AG04449 (cell line): ENCODE measurements around the gene GALM.
"Not testable (repeated sequence)": the region's sequence is repeated elsewhere in the genome, so short reads cannot be mapped to it uniquely, and the experiment has no call there.

Source experiments
- CTCF ChIA-PET: fragments of 350-600 bp; formaldehyde crosslinking; extraction: SDS; loops from one replicate; lab custom pipeline; 2021; ENCODE audit warnings: antibody characterized with exemption; lab: Yijun Ruan, JAX
- POLR2A ChIA-PET: fragments of 400-600, 350-600 bp; formaldehyde crosslinking; extraction: SDS; loops from one replicate; lab custom pipeline; 2020; ENCODE audit warnings: antibody characterized with exemption, inconsistent platforms; lab: Yijun Ruan, JAX
- DNase-seq: peaks from one replicate; pipeline ENCODE4 v3.0.0-alpha.2; 2010; ENCODE audit warnings: low read depth, low spot score
- H3K4me3 ChIP-seq: 2 replicates; pipeline ENCODE4 v1.5.1; 2011; ENCODE audit warnings: low read depth, mild to moderate bottlenecking, control low read depth, low read length
- TF ChIP-seq, protein P1 (sequence below): IDR thresholded peaks from one replicate; pipeline ENCODE4 v1.5.1; 2011; ENCODE audit warnings: mild to moderate bottlenecking, moderate library complexity, low read length, control low read depth, inconsistent platforms; ENCODE audit not compliant: insufficient read depth; ENCODE audit errors: missing control alignments

Gene GALM

DNA sequence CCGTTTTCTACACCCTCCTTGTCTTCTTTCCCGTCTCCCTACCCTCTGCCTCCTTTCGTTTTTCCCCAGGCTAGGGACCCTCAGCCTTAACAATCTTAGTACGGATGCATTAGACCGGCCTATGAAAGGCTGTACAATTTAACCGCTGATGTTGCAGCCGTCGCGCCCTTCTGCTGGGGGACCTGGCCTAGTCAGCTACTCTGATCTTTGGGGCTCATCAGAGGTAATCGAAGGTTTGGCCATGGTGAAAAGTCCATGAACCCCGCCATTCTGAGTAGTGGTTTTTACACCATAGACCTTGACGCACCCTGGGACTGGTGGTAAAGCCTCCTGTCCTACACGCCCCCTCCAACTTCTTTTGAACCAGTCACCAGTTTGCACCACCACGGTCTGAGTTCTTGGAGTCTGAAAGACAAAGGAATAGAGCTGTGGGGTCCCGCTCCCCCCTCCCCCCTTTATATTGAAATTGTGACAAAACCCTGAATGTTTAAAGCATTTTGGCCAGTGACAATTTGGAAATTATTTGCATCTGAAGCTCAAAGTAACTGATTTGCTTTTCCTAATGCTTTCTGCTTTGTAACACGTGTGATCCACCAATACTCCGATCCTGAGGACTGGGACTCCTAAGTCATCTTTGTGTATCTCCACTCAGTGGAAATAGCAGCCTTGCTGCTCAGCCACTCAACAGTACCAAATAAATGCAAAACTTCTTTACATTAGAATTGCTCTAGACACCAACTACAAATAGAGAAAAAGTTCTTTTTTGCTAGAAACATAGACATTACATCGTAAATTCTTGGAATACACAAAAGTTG is 85.9 kb downstream of the GALM start:
- DNase-seq = no peak
- ChIA-PET POLR2A (interaction anchor here (0.5 to 2.0 kb wide), 79 partner anchors 8 to 1667 kb away, joined by 3 to 46 read pairs (median 4); partner anchors contain the start of genes ATL2, CEBPZOS, DHX57 and GALM), CTCF (interaction anchor here (0.9 to 1.7 kb wide), 5 partner anchors 8 to 147 kb away, joined by 3 to 7 read pairs (median 3); no protein-coding TSS in a partner anchor)
- peak overlapping the region; percentile 59 for H3K4me3 ChIP-seq
- TF ChIP-seq, protein P1, sequence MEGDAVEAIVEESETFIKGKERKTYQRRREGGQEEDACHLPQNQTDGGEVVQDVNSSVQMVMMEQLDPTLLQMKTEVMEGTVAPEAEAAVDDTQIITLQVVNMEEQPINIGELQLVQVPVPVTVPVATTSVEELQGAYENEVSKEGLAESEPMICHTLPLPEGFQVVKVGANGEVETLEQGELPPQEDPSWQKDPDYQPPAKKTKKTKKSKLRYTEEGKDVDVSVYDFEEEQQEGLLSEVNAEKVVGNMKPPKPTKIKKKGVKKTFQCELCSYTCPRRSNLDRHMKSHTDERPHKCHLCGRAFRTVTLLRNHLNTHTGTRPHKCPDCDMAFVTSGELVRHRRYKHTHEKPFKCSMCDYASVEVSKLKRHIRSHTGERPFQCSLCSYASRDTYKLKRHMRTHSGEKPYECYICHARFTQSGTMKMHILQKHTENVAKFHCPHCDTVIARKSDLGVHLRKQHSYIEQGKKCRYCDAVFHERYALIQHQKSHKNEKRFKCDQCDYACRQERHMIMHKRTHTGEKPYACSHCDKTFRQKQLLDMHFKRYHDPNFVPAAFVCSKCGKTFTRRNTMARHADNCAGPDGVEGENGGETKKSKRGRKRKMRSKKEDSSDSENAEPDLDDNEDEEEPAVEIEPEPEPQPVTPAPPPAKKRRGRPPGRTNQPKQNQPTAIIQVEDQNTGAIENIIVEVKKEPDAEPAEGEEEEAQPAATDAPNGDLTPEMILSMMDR = no peak

DNA sequence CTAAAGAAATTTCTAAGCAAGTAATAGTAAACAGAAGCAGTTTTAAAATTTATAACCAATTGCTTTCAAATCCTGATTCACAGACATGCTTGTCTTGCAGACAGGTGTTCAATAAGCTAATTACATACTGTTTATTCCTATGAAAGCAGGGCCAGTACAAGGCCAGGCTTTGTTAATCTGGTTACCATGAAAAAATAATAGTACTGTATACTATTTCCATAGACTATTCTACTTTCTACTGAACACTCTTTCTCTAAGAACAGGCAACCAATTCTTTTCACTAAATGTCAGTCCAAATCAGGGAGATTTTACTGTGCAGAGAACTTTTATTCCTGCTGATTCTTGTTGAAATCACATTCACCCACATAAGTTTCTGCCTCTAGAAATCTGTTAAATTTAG is 88.1 kb downstream of the GALM start:
- CTCF ChIA-PET = no interaction called here
- TF ChIP-seq, protein P1 = no peak
- H3K4me3 ChIP-seq = no peak overlapping the region
- POLR2A ChIA-PET = no interaction called here
- no peak for DNase-seq

DNA sequence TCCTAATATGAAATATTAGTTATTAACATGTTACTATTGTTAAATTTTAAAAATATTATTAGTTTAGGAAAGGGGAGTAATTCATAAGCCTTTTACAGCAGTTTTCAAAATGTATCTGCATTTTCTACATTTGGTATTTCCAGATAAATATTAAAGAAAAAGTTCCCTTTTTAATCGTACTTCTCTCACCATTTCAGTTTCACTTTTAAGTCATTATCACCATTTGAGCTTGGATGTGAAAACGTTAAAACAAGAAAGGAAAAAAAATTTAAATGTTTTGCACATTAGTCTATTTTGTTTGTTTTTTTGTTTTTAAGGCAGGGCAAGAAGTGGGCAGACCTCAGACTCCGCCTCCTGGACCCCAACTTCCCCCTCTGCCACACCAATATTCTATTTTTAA is 88.6 kb downstream of the GALM start:
- ChIA-PET POLR2A (no interaction called here), CTCF (no interaction called here)
- TF ChIP-seq, protein P1 = no peak
- H3K4me3 ChIP-seq = no peak overlapping the region
- DNase-seq = no peak

DNA sequence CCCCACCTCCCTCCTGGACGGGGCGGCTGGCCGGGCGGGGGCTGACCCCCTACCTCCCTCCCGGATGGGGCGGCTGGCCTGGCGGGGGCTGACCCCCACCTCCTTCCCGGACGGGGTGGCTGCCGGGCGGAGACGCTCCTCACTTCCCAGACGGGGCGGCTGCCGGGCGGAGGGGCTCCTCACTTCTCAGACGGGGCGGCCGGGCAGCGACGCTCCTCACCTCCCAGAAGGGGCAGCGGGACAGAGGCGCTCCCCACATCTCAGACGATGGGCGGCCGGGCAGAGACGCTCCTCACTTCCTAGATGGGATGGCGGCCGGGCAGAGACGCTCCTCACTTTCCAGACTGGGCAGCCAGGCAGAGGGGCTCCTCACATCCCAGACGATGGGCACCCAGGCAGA is 90.0 kb downstream of the GALM start:
- CTCF ChIA-PET, POLR2A ChIA-PET, H3K4me3 ChIP-seq, DNase-seq: not testable (repeated sequence)

DNA sequence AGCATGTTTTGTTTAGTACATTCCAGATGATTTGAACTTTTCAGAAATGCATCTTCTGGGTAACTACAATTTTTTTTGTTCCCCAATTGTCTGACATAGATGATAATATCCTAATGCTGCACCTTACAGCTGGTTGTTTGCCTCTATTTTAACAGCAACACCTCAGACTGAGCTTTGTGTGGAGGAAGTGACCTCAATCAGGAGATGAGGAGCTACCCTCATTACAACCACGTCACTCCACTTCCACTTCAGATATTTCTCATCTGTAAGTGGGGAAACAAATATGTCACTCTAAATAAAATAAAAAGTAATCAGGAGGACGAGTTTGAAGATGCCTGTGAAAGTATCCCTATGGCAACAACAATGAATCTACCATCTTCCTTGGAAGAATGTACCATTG is 97.3 kb downstream of the GALM start:
- ChIA-PET CTCF (no interaction called here), POLR2A (interaction anchor here (2.9 kb wide), 1 partner anchor 12 kb away, joined by 27 read pairs; the partner anchor contains the start of gene SRSF7)
- DNase-seq = no peak
- H3K4me3 ChIP-seq = no peak overlapping the region
- TF ChIP-seq, protein P1 = no peak

DNA sequence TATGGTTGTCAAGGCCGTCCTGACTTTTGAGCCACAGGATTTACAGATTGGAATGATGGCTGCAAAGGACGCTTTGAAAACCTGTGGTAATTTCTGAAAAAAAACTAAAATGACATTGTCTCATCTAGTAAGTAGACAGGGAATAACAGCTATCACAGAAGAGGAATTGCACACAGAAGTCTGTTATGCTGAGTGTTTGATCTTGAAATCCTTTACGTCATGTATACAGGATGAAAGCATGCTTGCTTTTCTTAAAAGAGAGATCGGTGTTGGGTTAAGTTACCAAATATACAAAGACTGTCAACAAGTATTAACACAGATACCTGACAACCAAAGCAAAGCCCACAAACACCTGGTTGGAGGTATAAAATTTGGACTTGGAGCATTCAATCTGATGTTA is 97.8 kb downstream of the GALM start:
- ChIA-PET CTCF (interaction anchor here (1.4 kb wide), 1 partner anchor 12 kb away, joined by 3 read pairs; no protein-coding TSS in a partner anchor), POLR2A (interaction anchor here (2.9 kb wide), 1 partner anchor 12 kb away, joined by 27 read pairs; the partner anchor contains the start of gene SRSF7)
- TF ChIP-seq, protein P1 = no peak
- no peak for DNase-seq
- H3K4me3 ChIP-seq = no peak overlapping the region
